NCI-H128 (cell line): Measurements from ENCODE around the gene MCAT.

Experiments used
- DNase-seq: peaks from one replicate; lab custom pipeline; 2025; ENCODE audit not compliant: unreplicated experiment; lab: John Stamatoyannopoulos, UW

The MCAT gene

GRCh38 chr22:43098356-43098755, 44.8 kb downstream of the MCAT start:
- DNase-seq = no peak

- no peak for DNase-seq
These were observed 46.8 kb downstream of the MCAT start for GRCh38 chr22:43096420-43096819.

DNA sequence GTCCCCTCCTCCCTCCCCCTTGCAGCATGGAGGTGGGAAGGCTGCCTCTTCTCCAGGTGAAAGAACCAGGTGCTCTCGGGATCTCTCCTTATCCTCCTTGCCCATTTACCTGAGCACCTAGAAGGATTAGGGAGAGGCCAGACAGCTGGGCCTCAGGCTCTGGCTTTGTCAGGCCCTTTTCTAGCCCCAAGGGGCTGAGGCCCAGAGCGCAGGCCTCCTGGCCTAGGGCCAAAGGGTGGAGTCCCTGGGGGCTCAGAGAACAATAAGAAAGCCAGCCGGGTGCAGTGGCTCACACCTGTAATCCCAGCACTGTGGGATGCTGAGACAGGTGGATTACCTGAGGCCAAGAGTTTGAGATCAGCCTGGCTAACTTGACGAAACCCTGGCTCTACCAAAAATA, 48.6 kb downstream of the MCAT start:
- no peak for DNase-seq

DNA sequence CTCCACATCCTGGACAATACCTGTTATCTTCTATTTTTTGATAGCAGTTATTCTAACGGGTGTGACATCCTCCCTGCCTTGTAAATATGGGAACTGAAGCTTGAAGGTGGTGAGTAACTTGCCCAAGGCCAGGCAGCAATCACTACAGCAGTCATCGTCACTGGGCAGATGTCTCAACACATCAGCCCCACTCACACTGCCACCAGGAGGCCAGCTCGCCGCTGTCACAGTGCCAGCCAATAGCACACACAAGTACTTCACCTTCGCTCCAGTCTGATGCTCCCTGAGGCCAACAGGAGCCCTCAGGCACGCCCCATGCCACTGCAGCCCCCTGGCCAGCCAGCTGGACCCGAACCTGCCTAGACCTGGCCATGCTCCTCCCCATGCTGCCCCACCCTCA, 49.1 kb downstream of the MCAT start:
- DNase-seq = no peak

DNA sequence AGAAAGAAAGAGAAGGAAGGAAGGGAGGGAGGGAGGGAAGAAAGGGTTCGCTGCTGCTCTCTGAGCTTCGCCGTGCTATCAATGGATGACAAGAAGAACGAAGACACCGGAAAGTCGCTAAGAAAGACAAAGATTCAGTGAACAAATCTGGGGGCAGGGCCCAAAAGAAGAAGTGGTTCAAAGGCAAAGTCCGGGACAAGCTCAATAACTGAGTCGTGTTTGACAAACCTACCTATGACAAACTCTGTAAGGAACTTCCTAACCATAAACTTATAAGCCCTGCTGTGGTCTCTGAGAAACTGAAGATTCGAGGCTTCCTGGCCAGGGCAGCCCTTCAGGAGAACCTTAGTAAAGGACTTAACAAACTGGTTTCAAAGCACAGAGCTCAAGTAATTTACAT, 51.1 kb downstream of the MCAT start:
- DNase-seq = no peak

- DNase-seq = no peak
These were observed 52.9 kb downstream of the MCAT start for GRCh38 chr22:43090130-43090789.

GRCh38 chr22:43088984-43089717, 54.0 kb downstream of the MCAT start, which contains the start of gene TTLL1:
Gene TTLL1, minus strand, starts transcription at chr22:43089391. Its CDS starts 13,805 bp downstream, at chr22:43075586.
- DNase-seq = no peak

DNA sequence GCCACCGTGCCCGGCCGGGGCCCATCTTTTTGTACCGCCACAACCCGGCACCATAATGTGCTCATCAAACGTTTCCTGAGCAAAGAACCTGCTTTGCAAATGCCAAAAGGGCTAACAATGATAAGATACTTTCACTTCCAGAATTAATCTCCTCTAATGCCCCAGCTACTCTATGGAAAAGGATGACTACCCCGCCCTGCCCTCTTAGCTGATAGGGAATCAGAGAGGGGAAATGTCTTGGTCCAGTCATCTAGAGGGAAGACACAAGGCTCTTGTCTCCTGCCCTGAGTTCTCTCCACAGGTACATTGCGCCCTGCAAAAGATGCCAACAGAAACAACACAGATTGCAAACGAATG, 54.6 kb downstream of the MCAT start:
- no peak for DNase-seq

- DNase-seq = no peak
These were observed 57.3 kb downstream of the MCAT start for GRCh38 chr22:43085658-43086606.
